Esophagus squamous epithelium (tissue), 5 donors: Measurements from ENCODE around the gene DLGAP1. TPM values are rescaled to one million over a fixed set of nuclear protein-coding genes. Genes with fewer than 3 reads are reported as not detected.

ENCODE experiments used
- DNase-seq: peaks from one replicate; lab custom pipeline; 2025; lab: John Stamatoyannopoulos, UW
- H3K27ac ChIP-seq, 4 donors: fragments of 200-600 bp; sonication (generic); one replicate each; pipeline ENCODE4 v1.5.1; 2016 to 2019; ENCODE audit warnings: mild to moderate bottlenecking in 1 of 4
- H3K27me3 ChIP-seq, 4 donors: fragments of 200-600 bp; sonication (generic); 1 replicate in 3 of 4; 2 replicates in 1 of 4; pipeline versions ENCODE4 v1.5.1 to v1.6.0; 2017 to 2021; ENCODE audit warnings: antibody characterized with exemption in 1 of 4
- H3K36me3 ChIP-seq, 3 donors: fragments of 200-600 bp; sonication (generic); one replicate each; pipeline ENCODE4 v1.5.1; 2016 to 2019
- H3K4me1 ChIP-seq, 3 donors: fragments of 200-600 bp; sonication (generic); one replicate each; pipeline ENCODE4 v1.5.1; 2017 to 2019
- H3K4me3 ChIP-seq, 4 donors: fragments of 200-600 bp; sonication (generic); 1 replicate in 3 of 4; 2 replicates in 1 of 4; pipeline ENCODE4 v1.5.1; 2016 to 2019; ENCODE audit warnings: mild to moderate bottlenecking in 2 of 4, moderate library complexity in 1 of 4
- H3K9me3 ChIP-seq, 3 donors: fragments of 200-600 bp; sonication (generic); one replicate each; pipeline ENCODE4 v1.5.1; 2016 to 2019
- CTCF ChIP-seq, 6 experiments: fragments of 450-650 bp in 4 of 6; fragments of 200-600 bp in 2 of 6; sonication (generic) in 2 of 6; IDR thresholded peaks; one replicate each; pipeline ENCODE4 v1.5.1; 2016 to 2019; ENCODE audit warnings: antibody characterized with exemption in 6 of 6, mild to moderate bottlenecking in 4 of 6, moderate library complexity in 4 of 6
- POLR2A ChIP-seq, 4 donors: fragments of 450-650 bp; IDR thresholded peaks; one replicate each; pipeline ENCODE4 v1.6.1; 2017; ENCODE audit warnings: antibody characterized with exemption in 4 of 4, mild to moderate bottlenecking in 4 of 4, moderate library complexity in 3 of 4
- WGBS, 2 donors: methylation state at CpG; one replicate each; pipeline ENCODE4 v1.1.5; 2018; 5-methylcytosine and 5-hydroxymethylcytosine counted together
- intact Hi-C: fragments of 100-400 bp; cut with DNase I; formaldehyde crosslinking; loops from one replicate; pipeline ENCODE4 v1.15.0; 2022
- total RNA-seq, 4 donors: library from RNA; depleted of rRNA; stranded (reverse); fragments of >200 nt; gene quantifications; one replicate each; pipeline ENCODE4 v1.1.0, GENCODE V29; 2016
- donor health status: DM: yes; HTN: yes; CAD: no.

Gene DLGAP1
- total RNA-seq, 4 donors from 2014 or later: 0.09 to 1.5 (median 0.52) TPM

GRCh38 chr18:4084382-4084900 lies 370.7 kb downstream of the DLGAP1 start:
- TF ChIP-seq POLR2A (IDR thresholded peaks at IDR 0.05): no peak
- TF ChIP-seq CTCF (IDR thresholded peaks at IDR 0.05): no peak
- no peaks in the 10 kb centered on the region for H3K36me3 ChIP-seq
- H3K27me3 ChIP-seq: no peaks in the 10 kb centered on the region
- 44 to 54% methylated on average over 3 of the region's 3 CpGs for WGBS, 2 donors
- no peak overlapping the region for H3K27ac ChIP-seq
- no peaks in the 10 kb centered on the region for H3K4me1 ChIP-seq
- intact Hi-C loops: no loop called here
- DNase-seq: no peak
- H3K4me3 ChIP-seq: no peak overlapping the region
- H3K9me3 ChIP-seq: no peaks in the 10 kb centered on the region

GRCh38 chr18:4078246-4078645 lies 376.9 kb downstream of the DLGAP1 start:
- Histone ChIP-seq H3K4me3 (no peak overlapping the region), H3K27ac (no peak overlapping the region), H3K9me3 (no peaks in the 10 kb centered on the region), H3K27me3 (no peaks in the 10 kb centered on the region), H3K4me1 (no peaks in the 10 kb centered on the region), H3K36me3 (no peaks in the 10 kb centered on the region)
- intact Hi-C loops: no loop called here
- DNase-seq: no peak
- WGBS, 2 donors: 50 to 61% methylated on average over 4 of the region's 4 CpGs
- TF ChIP-seq CTCF (IDR thresholded peaks at IDR 0.05) (no peak), POLR2A (IDR thresholded peaks at IDR 0.05) (no peak)

- intact Hi-C loops: no loop called here
Measured at GRCh38 chr18:4077721-4078120, 377.4 kb downstream of the DLGAP1 start.

GRCh38 chr18:4077204-4077603 lies 377.9 kb downstream of the DLGAP1 start:
- H3K27ac ChIP-seq: no peak overlapping the region
- no peaks in the 10 kb centered on the region for H3K36me3 ChIP-seq
- H3K4me3 ChIP-seq: no peak overlapping the region
- WGBS, 2 donors: 71 to 83% methylated on average over 2 of the region's 2 CpGs
- no peak for DNase-seq
- no peaks in the 10 kb centered on the region for H3K4me1 ChIP-seq
- intact Hi-C loops: no loop called here
- no peaks in the 10 kb centered on the region for H3K27me3 ChIP-seq
- TF ChIP-seq POLR2A (IDR thresholded peaks at IDR 0.05) (no peak), CTCF (IDR thresholded peaks at IDR 0.05) (no peak)
- no peaks in the 10 kb centered on the region for H3K9me3 ChIP-seq

More at GRCh38 chr18:4077721-4078120, 377.4 kb downstream of the DLGAP1 start:
- H3K36me3 ChIP-seq: no peaks in the 10 kb centered on the region
- H3K27ac ChIP-seq: no peak overlapping the region
- TF ChIP-seq CTCF (IDR thresholded peaks at IDR 0.05) (no peak), POLR2A (IDR thresholded peaks at IDR 0.05) (no peak)
- H3K4me3 ChIP-seq: no peak overlapping the region
- no peaks in the 10 kb centered on the region for H3K9me3 ChIP-seq
- no peaks in the 10 kb centered on the region for H3K4me1 ChIP-seq
- no peak for DNase-seq
- WGBS, 2 donors: 35 to 44% methylated on average over 2 of the region's 2 CpGs
- H3K27me3 ChIP-seq: no peaks in the 10 kb centered on the region

GRCh38 chr18:4074647-4075046 lies 380.5 kb downstream of the DLGAP1 start:
- TF ChIP-seq POLR2A (IDR thresholded peaks at IDR 0.05) (no peak), CTCF (IDR thresholded peaks at IDR 0.05) (no peak)
- intact Hi-C loops: no loop called here
- WGBS, 2 donors: 34 to 54% methylated on average over 3 of the region's 3 CpGs
- DNase-seq: no peak
- no peak overlapping the region for H3K27ac ChIP-seq
- H3K27me3 ChIP-seq: no peaks in the 10 kb centered on the region
- no peaks in the 10 kb centered on the region for H3K36me3 ChIP-seq
- H3K4me1 ChIP-seq: no peaks in the 10 kb centered on the region
- no peaks in the 10 kb centered on the region for H3K9me3 ChIP-seq
- H3K4me3 ChIP-seq: no peak overlapping the region
